CD4-positive, alpha-beta memory T cell (primary cell): Measurements from ENCODE around the gene STK39. TPM values are rescaled to one million over a fixed set of nuclear protein-coding genes. Genes with fewer than 3 reads are reported as not detected.

Experiments
- CTCF ChIA-PET: fragments of 350-600 bp; sonication (Branson Sonifier 250); formaldehyde crosslinking; loops from one replicate; lab custom pipeline; 2021; ENCODE audit warnings: inconsistent platforms; ENCODE audit not compliant: partially characterized antibody; lab: Charles Lee
- POLR2A ChIA-PET: fragments of 350-600 bp; sonication (Branson Sonifier 250); formaldehyde crosslinking; loops from one replicate; lab custom pipeline; 2021; ENCODE audit not compliant: partially characterized antibody; lab: Charles Lee
- DNase-seq, 5 donors: peaks; one replicate each; pipeline versions ENCODE4 v3.0.0 to v3.0.0-alpha.2; 2020 to 2022; ENCODE audit warnings: mixed read lengths in 1 of 5
- H3K27ac ChIP-seq: one replicate; pipeline ENCODE4 v1.7.0; 2013; ENCODE audit warnings: low read depth, low read length
- H3K27me3 ChIP-seq: 2 replicates; pipeline ENCODE4 v1.7.0; 2013; ENCODE audit warnings: mild to moderate bottlenecking, low read length, moderate library complexity; ENCODE audit not compliant: insufficient read depth
- H3K36me3 ChIP-seq: 2 replicates; pipeline ENCODE4 v1.7.0; 2013; ENCODE audit warnings: mild to moderate bottlenecking, low read length, moderate library complexity; ENCODE audit not compliant: insufficient read depth
- H3K4me1 ChIP-seq: 2 replicates; pipeline ENCODE4 v1.7.0; 2013; ENCODE audit warnings: mild to moderate bottlenecking, low read length, moderate library complexity; ENCODE audit not compliant: insufficient read depth
- H3K4me3 ChIP-seq, 2 donors: one replicate each; pipeline ENCODE4 v1.7.0; 2013; ENCODE audit warnings: low read length in 2 of 2, mild to moderate bottlenecking in 1 of 2
- H3K9me3 ChIP-seq, 2 donors: one replicate each; pipeline ENCODE4 v1.7.0; 2013; ENCODE audit warnings: low read length in 2 of 2, control low read depth in 1 of 2; ENCODE audit not compliant: control insufficient read depth in 1 of 2
- H3K27ac Mint-ChIP-seq, 7 donors: one replicate each; pipeline ENCODE4 v1.8.0; 2020 to 2021; ENCODE audit warnings: mixed read lengths in 7 of 7, mild to moderate bottlenecking in 6 of 7, inconsistent platforms in 3 of 7, moderate library complexity in 3 of 7
- H3K27me3 Mint-ChIP-seq, 2 donors: one replicate each; pipeline ENCODE4 v1.8.0; 2020 to 2021; ENCODE audit warnings: mixed read lengths in 2 of 2
- H3K36me3 Mint-ChIP-seq, 2 donors: one replicate each; pipeline ENCODE4 v1.8.0; 2020 to 2021; ENCODE audit warnings: mixed read lengths in 2 of 2, inconsistent platforms in 1 of 2, mild to moderate bottlenecking in 1 of 2
- H3K4me1 Mint-ChIP-seq, 4 donors: one replicate each; pipeline ENCODE4 v1.8.0; 2020 to 2021; ENCODE audit warnings: mixed read lengths in 4 of 4, mild to moderate bottlenecking in 1 of 4
- H3K4me3 Mint-ChIP-seq, 8 donors: one replicate each; pipeline ENCODE4 v1.8.0; 2020 to 2021; ENCODE audit warnings: mixed read lengths in 8 of 8, mild to moderate bottlenecking in 7 of 8, moderate library complexity in 6 of 8, inconsistent platforms in 3 of 8
- H3K9me3 Mint-ChIP-seq, 8 donors: one replicate each; pipeline ENCODE4 v1.8.0; 2020 to 2021; ENCODE audit warnings: mixed read lengths in 8 of 8, mild to moderate bottlenecking in 5 of 8, inconsistent platforms in 3 of 8, moderate library complexity in 1 of 8
- intact Hi-C: fragments of 100-400 bp; cut with micrococcal nuclease; formaldehyde crosslinking; loops from one replicate; pipeline ENCODE4 v1.15.1; 2023
- polyA plus RNA-seq, 2 donors: library from polyadenylated mRNA; unstranded; fragments of 300-500 nt; fragmentation: Illumina TruSeq; gene quantifications; one replicate each; pipeline ENCODE4 v1.2.3, GENCODE V29; 2021
- total RNA-seq, 2 experiments: library from RNA; stranded (reverse); gene quantifications; one replicate each; pipeline ENCODE4 v1.2.3, GENCODE V29; 2021

Gene STK39
- total and polyA plus RNA-seq, 4 experiments from 2014 or later: 4.9 to 27.3 (median 18.2) TPM

DNA sequence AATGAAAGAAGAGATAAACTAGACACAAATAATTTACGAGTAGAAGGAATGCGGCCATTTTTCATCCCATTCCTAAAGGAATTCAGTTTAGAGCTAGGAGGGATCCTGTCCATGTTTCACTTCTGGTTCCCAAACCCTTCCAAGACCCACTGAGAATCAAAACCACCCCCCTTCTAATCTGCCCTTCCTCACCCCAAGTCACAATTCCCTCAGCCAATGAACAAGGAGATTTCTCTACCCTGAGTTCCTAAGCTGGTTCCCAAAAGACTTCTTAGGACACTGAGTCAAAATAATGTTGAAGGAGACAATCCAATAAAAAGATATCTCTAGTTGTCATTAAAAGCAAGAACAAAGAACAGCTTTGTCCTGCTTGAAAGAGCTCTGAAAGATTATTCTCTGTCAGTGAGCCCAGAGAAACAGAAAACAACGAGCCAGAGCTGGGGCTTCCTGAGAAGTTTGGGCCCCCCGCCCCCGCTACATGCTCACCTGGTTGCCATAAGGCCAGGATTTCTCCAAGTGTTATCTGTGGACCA, 45.7 kb downstream of the STK39 start:
- POLR2A ChIA-PET: interaction anchor here (1.0 to 2.1 kb wide), 3 partner anchors 11 to 46 kb away, joined by 3 to 7 read pairs (median 3); partner anchors contain the start of gene STK39
- Histone ChIP-seq H3K27me3 (no peaks in the 10 kb centered on the region), H3K27ac (no peak overlapping the region), H3K9me3 (no peaks in the 10 kb centered on the region), H3K4me1 (peaks cover 19% of the 10 kb centered on the region), H3K36me3 (no peaks in the 10 kb centered on the region), H3K4me3 (no peak overlapping the region)
- H3K36me3 Mint-ChIP-seq: peaks cover 5 to 14% of the 10 kb centered on the region in 2 donors
- H3K27me3 Mint-ChIP-seq: no peaks in the 10 kb centered on the region
- no peaks in the 10 kb centered on the region for H3K9me3 Mint-ChIP-seq
- CTCF ChIA-PET: no interaction called here
- no peak for DNase-seq
- intact Hi-C loops: no loop called here
- H3K27ac Mint-ChIP-seq: peak overlapping the region in 2 of 7 donors; percentile 1 to 6
- peaks cover 41 to 78% (median 54%) of the 10 kb centered on the region in 4 donors for H3K4me1 Mint-ChIP-seq
- H3K4me3 Mint-ChIP-seq: no peak overlapping the region

DNA sequence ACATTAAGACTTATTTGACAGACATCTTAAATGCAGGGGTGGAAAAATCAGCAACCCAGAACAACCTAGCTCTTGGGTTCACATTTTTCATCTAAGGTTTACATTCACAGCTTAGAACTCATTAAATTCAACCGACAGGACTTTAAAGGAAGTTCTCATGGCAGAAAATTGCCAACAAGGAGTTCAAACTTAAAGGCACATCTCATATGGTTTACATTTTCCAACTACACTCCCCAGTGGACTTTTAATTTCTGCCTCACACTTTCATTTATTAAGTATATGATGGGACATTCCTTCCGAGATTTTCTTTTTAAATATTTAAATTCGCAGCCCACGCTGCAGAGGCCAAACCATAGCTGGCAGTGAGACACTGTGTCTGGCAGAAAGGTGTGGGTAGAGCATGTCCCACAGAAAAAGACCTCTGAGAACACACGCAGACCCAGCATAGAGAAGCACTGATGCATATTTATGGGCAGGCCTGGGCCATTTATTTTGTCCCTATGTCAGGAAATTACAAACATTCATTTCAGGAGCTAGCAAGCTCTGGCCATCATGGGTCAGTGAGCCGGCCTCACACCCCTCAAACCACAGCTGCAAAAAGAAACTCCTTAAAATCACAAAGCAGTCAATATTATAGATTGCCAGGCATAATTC, 46.3 kb downstream of the STK39 start:
- H3K4me1 ChIP-seq: peaks cover 24% of the 10 kb centered on the region
- CTCF ChIA-PET: no interaction called here
- intact Hi-C loops: no loop called here
- H3K4me3 ChIP-seq: no peak overlapping the region
- H3K27ac ChIP-seq: no peak overlapping the region
- no peaks in the 10 kb centered on the region for H3K36me3 ChIP-seq
- no peak for DNase-seq
- peaks cover 44 to 79% (median 57%) of the 10 kb centered on the region in 4 donors for H3K4me1 Mint-ChIP-seq
- peak overlapping the region in 2 of 7 donors; percentile 6 to 64 for H3K27ac Mint-ChIP-seq
- H3K9me3 Mint-ChIP-seq: no peaks in the 10 kb centered on the region
- no peaks in the 10 kb centered on the region for H3K27me3 Mint-ChIP-seq
- H3K27me3 ChIP-seq: no peaks in the 10 kb centered on the region
- no peak overlapping the region for H3K4me3 Mint-ChIP-seq
- POLR2A ChIA-PET: interaction anchor here (1.0 to 1.3 kb wide), 2 partner anchors 10 to 21 kb away, joined by 3 read pairs; no protein-coding TSS in a partner anchor
- H3K36me3 Mint-ChIP-seq: peaks cover 5 to 14% of the 10 kb centered on the region in 2 donors
- H3K9me3 ChIP-seq: no peaks in the 10 kb centered on the region

DNA sequence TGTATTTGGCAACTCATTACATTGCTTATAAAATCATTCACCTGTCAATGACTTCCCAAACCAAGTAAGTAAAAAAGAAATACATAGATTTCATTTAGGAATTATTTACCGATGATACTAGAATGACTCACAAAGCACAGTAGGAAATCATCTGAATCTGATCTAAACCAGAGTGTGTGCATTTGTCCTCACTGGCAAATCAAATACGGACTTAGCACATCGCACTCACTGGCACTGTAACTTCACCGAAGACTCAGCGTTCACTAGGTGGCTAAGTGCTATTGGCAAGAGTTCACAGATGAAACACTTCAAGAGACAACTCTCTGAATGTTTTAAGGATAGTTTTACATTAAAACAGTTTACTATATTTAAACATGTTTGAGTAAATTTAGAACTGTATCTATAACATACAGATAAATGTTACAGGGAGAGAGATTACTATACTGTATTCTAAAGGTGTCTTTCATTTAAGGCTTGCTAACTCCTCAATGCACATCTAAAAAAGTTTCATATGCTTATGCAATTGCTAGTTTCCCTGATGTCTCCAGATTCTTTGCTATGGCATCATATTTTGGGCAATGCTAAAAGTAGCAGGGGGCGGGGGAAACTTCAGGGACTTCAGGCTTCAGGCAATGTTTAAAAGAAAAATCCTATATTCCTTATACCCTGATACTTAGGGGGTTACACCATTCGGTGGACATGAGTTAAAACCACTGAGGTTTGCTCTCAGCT, 48.8 kb downstream of the STK39 start:
- peaks cover 48% of the 10 kb centered on the region for H3K4me1 ChIP-seq
- H3K4me1 Mint-ChIP-seq: peaks cover 47 to 86% (median 69%) of the 10 kb centered on the region in 4 donors
- H3K9me3 Mint-ChIP-seq: no peaks in the 10 kb centered on the region
- no peak for DNase-seq
- no peaks in the 10 kb centered on the region for H3K27me3 Mint-ChIP-seq
- H3K27ac ChIP-seq: no peak overlapping the region
- H3K9me3 ChIP-seq: no peaks in the 10 kb centered on the region
- ChIA-PET CTCF (no interaction called here), POLR2A (interaction anchor here (1.0 kb wide), 1 partner anchor 48 kb away, joined by 4 read pairs; the partner anchor contains the start of gene STK39)
- peaks cover 3 to 11% of the 10 kb centered on the region in 2 donors for H3K36me3 Mint-ChIP-seq
- no peak overlapping the region for H3K4me3 ChIP-seq
- no peaks in the 10 kb centered on the region for H3K36me3 ChIP-seq
- H3K27ac Mint-ChIP-seq: peak overlapping the region in 1 of 7 donors; percentile 29
- peak overlapping the region in 1 of 8 donors; percentile 20 for H3K4me3 Mint-ChIP-seq
- no peaks in the 10 kb centered on the region for H3K27me3 ChIP-seq
- intact Hi-C loops: no loop called here

DNA sequence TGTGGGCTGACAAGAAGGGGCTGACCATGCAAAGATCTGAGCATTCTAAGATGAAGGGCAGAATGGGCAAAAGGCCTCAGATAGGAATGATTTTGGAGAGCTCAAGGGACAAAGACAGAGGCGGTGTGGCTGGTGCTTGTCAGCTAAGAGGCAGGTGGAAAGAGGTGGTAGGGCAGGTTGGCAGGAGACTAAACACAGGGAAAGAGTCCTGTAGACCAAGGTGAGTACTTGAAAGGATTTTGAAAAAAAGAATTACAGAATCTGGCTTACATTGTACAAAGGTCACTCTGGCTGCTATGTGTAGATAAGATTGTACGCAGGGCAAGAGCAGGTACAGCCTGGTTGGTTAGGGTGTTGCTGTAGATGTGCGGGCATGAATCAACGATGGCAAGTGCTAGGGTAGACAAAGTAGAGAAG, 50.6 kb downstream of the STK39 start:
- Histone ChIP-seq H3K9me3 (no peaks in the 10 kb centered on the region), H3K36me3 (no peaks in the 10 kb centered on the region), H3K27me3 (no peaks in the 10 kb centered on the region), H3K4me1 (peaks cover 64% of the 10 kb centered on the region), H3K27ac (no peak overlapping the region), H3K4me3 (no peak overlapping the region)
- Mint-ChIP-seq H3K27ac (peak overlapping the region in 6 of 7 donors; percentile 10 to 61 (median 28)), H3K36me3 (no peaks in the 10 kb centered on the region), H3K27me3 (no peaks in the 10 kb centered on the region), H3K4me1 (peaks cover 58 to 90% (median 73%) of the 10 kb centered on the region in 4 donors), H3K9me3 (no peaks in the 10 kb centered on the region), H3K4me3 (no peak overlapping the region)
- DNase-seq: no peak
- intact Hi-C loops: no loop called here
- CTCF ChIA-PET: interaction anchor here (2.1 kb wide), 1 partner anchor 15 kb away, joined by 7 read pairs; no protein-coding TSS in a partner anchor
- POLR2A ChIA-PET: interaction anchor here (1.7 kb wide), 1 partner anchor 12 kb away, joined by 4 read pairs; no protein-coding TSS in a partner anchor

DNA sequence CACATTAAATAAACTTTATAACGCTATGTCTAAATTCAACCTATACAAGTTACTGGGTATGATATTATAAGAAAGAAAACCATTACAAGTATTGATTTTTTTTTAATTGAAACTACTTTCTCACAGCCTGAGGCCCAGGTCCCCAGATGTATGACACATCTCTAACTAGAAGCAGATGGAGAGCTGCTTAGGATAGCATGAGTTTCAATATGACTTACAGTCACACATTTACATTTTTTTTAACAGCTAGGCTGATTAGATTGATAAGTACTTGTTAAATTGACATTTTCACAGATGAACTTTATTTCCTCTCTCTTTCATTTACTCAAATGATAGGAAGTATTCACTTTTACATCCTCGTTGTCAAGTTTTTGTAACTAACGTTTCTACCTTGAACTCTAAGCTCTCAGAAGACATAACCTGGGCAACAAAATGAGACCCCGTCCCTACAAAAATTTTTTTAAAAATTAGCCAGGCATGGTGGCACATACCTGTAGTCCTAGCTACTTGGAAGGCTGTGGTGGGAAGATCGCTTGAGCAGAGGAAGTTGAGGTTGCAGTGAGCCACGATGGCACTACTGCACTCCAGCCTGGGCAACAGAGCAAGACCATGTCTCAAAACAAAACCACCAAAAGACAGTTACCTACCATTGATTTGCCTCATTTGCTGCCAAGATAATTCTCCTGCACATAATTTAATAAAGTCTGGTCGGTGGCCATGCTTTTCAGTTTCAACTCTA, 52.4 kb downstream of the STK39 start:
- Mint-ChIP-seq H3K9me3 (no peaks in the 10 kb centered on the region), H3K27me3 (no peaks in the 10 kb centered on the region), H3K27ac (peak overlapping the region; percentile 87 to 94 (median 91)), H3K36me3 (no peaks in the 10 kb centered on the region), H3K4me3 (peak overlapping the region in 7 of 8 donors; percentile 63 to 85 (median 67)), H3K4me1 (peaks cover 60 to 94% (median 76%) of the 10 kb centered on the region in 4 donors)
- Histone ChIP-seq H3K4me1 (peaks cover 70% of the 10 kb centered on the region), H3K9me3 (no peaks in the 10 kb centered on the region), H3K27ac (peak overlapping the region; percentile 28), H3K4me3 (no peak overlapping the region), H3K36me3 (no peaks in the 10 kb centered on the region), H3K27me3 (no peaks in the 10 kb centered on the region)
- intact Hi-C loops: no loop called here
- CTCF ChIA-PET: interaction anchor here (1.0 to 2.1 kb wide), 4 partner anchors 17 to 142 kb away, joined by 3 to 7 read pairs (median 4); no protein-coding TSS in a partner anchor
- peak in 3 of 5 donors; percentile 18 to 39 (median 29) for DNase-seq
- POLR2A ChIA-PET: interaction anchor here (0.7 to 1.7 kb wide), 9 partner anchors 9 to 556 kb away, joined by 3 to 4 read pairs (median 4); partner anchors contain the start of gene STK39

DNA sequence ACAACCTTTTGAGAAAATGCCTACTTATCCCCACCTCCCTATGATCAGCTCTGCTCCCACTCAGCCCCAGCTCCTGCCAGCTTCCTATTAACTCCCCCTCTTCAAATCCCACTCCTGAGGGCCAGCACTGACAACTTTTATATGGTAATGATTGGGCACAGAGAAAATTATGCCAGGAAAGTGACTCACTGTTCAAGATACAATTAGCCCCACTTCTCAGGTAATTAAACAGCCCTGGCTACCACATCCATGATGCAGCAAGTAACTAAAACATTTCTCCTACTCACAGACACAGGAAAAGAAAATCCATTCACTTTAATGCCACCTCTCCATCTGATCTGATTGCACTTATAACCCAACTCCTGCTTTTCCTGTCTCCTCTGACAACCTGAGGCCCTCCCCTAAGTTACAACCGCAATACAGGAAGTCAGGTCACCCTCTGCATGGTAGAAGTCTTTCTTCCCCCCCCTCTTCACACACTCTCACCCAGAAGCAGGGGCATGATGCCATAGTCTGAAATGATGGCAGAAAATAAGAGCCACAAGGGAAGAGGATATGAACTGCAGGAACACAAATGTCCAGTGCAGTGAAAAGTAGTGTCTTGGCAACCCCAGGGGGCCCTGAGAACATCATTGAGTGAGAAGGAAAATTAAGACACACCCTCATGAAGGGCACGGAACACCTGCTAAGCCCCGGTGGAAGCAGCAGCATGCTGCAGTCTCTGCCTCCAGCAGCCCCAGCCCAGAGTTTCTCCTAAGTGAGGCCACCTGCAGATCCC, 54.4 kb downstream of the STK39 start:
- H3K27ac Mint-ChIP-seq: peak overlapping the region; percentile 5 to 91 (median 74)
- H3K36me3 Mint-ChIP-seq: peaks cover 0 to 5% of the 10 kb centered on the region in 2 donors
- H3K9me3 Mint-ChIP-seq: no peaks in the 10 kb centered on the region
- ChIA-PET POLR2A (interaction anchor here (1.4 kb wide), 1 partner anchor 12 kb away, joined by 5 read pairs; no protein-coding TSS in a partner anchor), CTCF (interaction anchor here (4.3 kb wide), 1 partner anchor 143 kb away, joined by 15 read pairs; no protein-coding TSS in a partner anchor)
- Histone ChIP-seq H3K4me1 (peaks cover 76% of the 10 kb centered on the region), H3K9me3 (no peaks in the 10 kb centered on the region), H3K36me3 (no peaks in the 10 kb centered on the region), H3K27me3 (no peaks in the 10 kb centered on the region), H3K4me3 (peak overlapping the region in 1 of 2 donors; percentile 25), H3K27ac (no peak overlapping the region)
- H3K27me3 Mint-ChIP-seq: no peaks in the 10 kb centered on the region
- DNase-seq: peak; percentile 64 to 80 (median 70)
- peak overlapping the region; percentile 60 to 87 (median 76) for H3K4me3 Mint-ChIP-seq
- intact Hi-C loops: loop anchor here (1.0 to 2.0 kb wide), 3 partner anchors 18 to 54 kb away; partner anchors contain the start of gene STK39
- peaks cover 61 to 92% (median 75%) of the 10 kb centered on the region in 4 donors for H3K4me1 Mint-ChIP-seq
